GM12878 (cell line): ENCODE measurements around the gene KLF15. TPM values are rescaled to one million over a fixed set of nuclear protein-coding genes. Genes with fewer than 3 reads are reported as not detected.

Experiments
- ATAC-seq: fragments of 200-7000 bp; cut with Tn5 transposase; 3 replicates; pipeline ENCODE4 v1.9.1; 2020; ENCODE audit warnings: mild to moderate bottlenecking, moderate library complexity
- BruUV-seq: library from RNA; stranded (reverse); fragments of 400-500 nt; replicated peaks from 2 replicates; lab custom pipeline; 2021; lab: Mats Ljungman, UMichigan
- CTCF ChIA-PET: fragments of 300-600 bp; sonication (Branson Sonifier 250); formaldehyde crosslinking; extraction: SDS; loops from one replicate; lab custom pipeline; 2021; ENCODE audit warnings: inconsistent platforms; lab: Yijun Ruan, JAX
- POLR2A ChIA-PET: fragments of 350-600 bp; formaldehyde crosslinking; extraction: SDS; loops from one replicate; lab custom pipeline; 2021; ENCODE audit warnings: inconsistent platforms; lab: Charles Lee
- RAD21 ChIA-PET: fragments of 300-600 bp; sonication (Branson Sonifier 250); formaldehyde crosslinking; loops from one replicate; lab custom pipeline; 2023; ENCODE audit warnings: antibody characterized with exemption; ENCODE audit not compliant: unreplicated experiment; lab: Charles Lee
- SMC1A ChIA-PET: fragments of 300-600 bp; sonication (Branson Sonifier 250); formaldehyde crosslinking; loops from one replicate; lab custom pipeline; 2023; ENCODE audit not compliant: unreplicated experiment, uncharacterized antibody; lab: Charles Lee
- DNase-seq: peaks from one replicate; pipeline ENCODE4 v3.0.0-alpha.2; 2011; ENCODE audit warnings: low read depth, low spot score
- FAIRE-seq: peaks from 3 replicates; lab custom pipeline; 2011; peaks lifted over from hg19 to GRCh38; lab: Jason Lieb, UNC
- H2AFZ ChIP-seq: 2 replicates; pipeline ENCODE4 v1.6.0; 2011; ENCODE audit warnings: low read depth, low read length, control low read depth; ENCODE audit not compliant: control insufficient read depth
- H3K27ac ChIP-seq: 2 replicates; pipeline ENCODE4 v1.5.1; 2011; ENCODE audit warnings: control low read depth; ENCODE audit not compliant: control insufficient read depth, insufficient read depth
- H3K27me3 ChIP-seq, 2 experiments: replicated peaks in 1 of 2; 2 replicates each; pipeline versions ENCODE4 v1.6.0 to v1.6.1; 2011; ENCODE audit warnings: low read length in 1 of 2; ENCODE audit not compliant: control insufficient read depth in 2 of 2, insufficient read depth in 2 of 2
- H3K36me3 ChIP-seq, 2 experiments: 2 replicates each; pipeline ENCODE4 v1.5.1; 2011; ENCODE audit warnings: low read length in 1 of 2; ENCODE audit not compliant: control insufficient read depth in 2 of 2, insufficient read depth in 2 of 2
- H3K4me1 ChIP-seq: 2 replicates; pipeline ENCODE4 v1.6.1; 2011; ENCODE audit warnings: mild to moderate bottlenecking, low read length, moderate library complexity, mixed read lengths; ENCODE audit not compliant: control insufficient read depth, insufficient read depth
- H3K4me2 ChIP-seq: 2 replicates; pipeline ENCODE4 v1.6.0; 2011; ENCODE audit warnings: control low read depth; ENCODE audit not compliant: control insufficient read depth, insufficient read depth
- H3K4me3 ChIP-seq: fragments of 200-600 bp; sonication (generic); 2 replicates; pipeline ENCODE4 v1.5.1; 2016
- H3K79me2 ChIP-seq: 2 replicates; pipeline ENCODE4 v1.6.0; 2011; ENCODE audit warnings: low read length; ENCODE audit not compliant: control insufficient read depth, insufficient read depth
- H3K9ac ChIP-seq: 2 replicates; pipeline ENCODE4 v1.8.0; 2011; ENCODE audit warnings: low read length, control low read depth, mixed read lengths; ENCODE audit not compliant: control insufficient read depth, insufficient read depth
- H3K9me3 ChIP-seq: replicated peaks from 3 replicates; pipeline ENCODE4 v1.5.1; 2011; ENCODE audit warnings: mild to moderate bottlenecking, low read length; ENCODE audit not compliant: control insufficient read depth, insufficient read depth
- H4K20me1 ChIP-seq: 2 replicates; pipeline ENCODE4 v1.6.0; 2011; ENCODE audit not compliant: control insufficient read depth, insufficient read depth
- CHD1 ChIP-seq: IDR thresholded peaks from 2 replicates; pipeline ENCODE4 v1.6.1; 2012; ENCODE audit warnings: low read depth, low read length, improper control_type of control experiment
- CREM ChIP-seq: IDR thresholded peaks from 2 replicates; pipeline ENCODE4 v1.6.1; 2014; ENCODE audit warnings: antibody characterized with exemption, low read depth
- EP300 ChIP-seq, 2 experiments: fragments of 150-350 bp in 1 of 2; IDR thresholded peaks; 2 replicates each; pipeline ENCODE4 v1.6.1; 2011 to 2012; ENCODE audit warnings: low read depth in 2 of 2, low read length in 2 of 2, borderline replicate concordance in 1 of 2, improper control_type of control experiment in 1 of 2, inconsistent platforms in 1 of 2; ENCODE audit not compliant: control insufficient read depth in 1 of 2
- IKZF1 ChIP-seq: fragments of 450-650 bp; conservative IDR thresholded peaks from 2 replicates; pipeline ENCODE4 v1.6.1; 2017; ENCODE audit warnings: antibody characterized with exemption, mild to moderate bottlenecking
- IRF5 ChIP-seq: fragments of 450-650 bp; IDR thresholded peaks from 2 replicates; pipeline ENCODE4 v1.6.1; 2017; ENCODE audit warnings: borderline replicate concordance
- NFYB ChIP-seq: IDR thresholded peaks from 2 replicates; pipeline ENCODE4 v1.6.1; 2011; ENCODE audit warnings: low read depth, mild to moderate bottlenecking, low read length, improper control_type of control experiment, moderate library complexity; ENCODE audit not compliant: insufficient read depth
- PAX5 ChIP-seq: IDR thresholded peaks from 2 replicates; pipeline ENCODE4 v1.6.1; 2011; ENCODE audit warnings: low read depth, low read length, borderline replicate concordance
- PAX8 ChIP-seq: fragments of 450-650 bp; IDR thresholded peaks from 2 replicates; pipeline ENCODE4 v1.6.1; 2017; ENCODE audit warnings: mild to moderate bottlenecking, moderate library complexity
- PML ChIP-seq: IDR thresholded peaks from 2 replicates; pipeline ENCODE4 v1.6.1; 2012; ENCODE audit warnings: low read length, inconsistent platforms
- RELA ChIP-seq: fragments of 450-650 bp; IDR thresholded peaks from 2 replicates; pipeline ENCODE4 v1.8.0; 2014; ENCODE audit warnings: borderline replicate concordance; ENCODE audit not compliant: partially characterized antibody
- RFX5 ChIP-seq: IDR thresholded peaks from 2 replicates; pipeline ENCODE4 v1.6.1; 2011; ENCODE audit warnings: low read depth, low read length, improper control_type of control experiment
- SPI1 ChIP-seq: IDR thresholded peaks from 2 replicates; pipeline ENCODE4 v1.6.1; 2011; ENCODE audit warnings: low read depth, mild to moderate bottlenecking, low read length, moderate library complexity, borderline replicate concordance; ENCODE audit not compliant: insufficient read depth
- SRF ChIP-seq, 2 experiments: IDR thresholded peaks; 2 replicates each; pipeline ENCODE4 v1.6.1; 2011; ENCODE audit warnings: low read depth in 2 of 2, low read length in 2 of 2, mild to moderate bottlenecking in 1 of 2, moderate library complexity in 1 of 2
- SUZ12 ChIP-seq: fragments of 200-600 bp; sonication (generic); IDR thresholded peaks from one replicate; pipeline ENCODE4 v1.6.1; 2018; ENCODE audit warnings: antibody characterized with exemption, mild to moderate bottlenecking; ENCODE audit not compliant: unreplicated experiment
- TBL1XR1 ChIP-seq: IDR thresholded peaks from 2 replicates; pipeline ENCODE4 v1.6.1; 2012; ENCODE audit warnings: low read depth, low read length, improper control_type of control experiment
- WGBS: methylation state at CpG from one replicate; pipeline ENCODE4 v1.1.6; 2016; ENCODE audit warnings: low lambda C conversion rate; ENCODE audit not compliant: insufficient replicate concordance, insufficient coverage; ENCODE audit errors: missing lambda C conversion rate; 5-methylcytosine and 5-hydroxymethylcytosine counted together
- in situ Hi-C: fragments of 300-500 bp; cut with MboI; formaldehyde crosslinking; loops from 9 replicates; pipeline ENCODE4 v1.14.3; 2018; ENCODE audit warnings: mixed read lengths
- intact Hi-C: fragments of 100-400 bp; cut with micrococcal nuclease; formaldehyde crosslinking; loops from one replicate; pipeline ENCODE4 v1.14.2; 2022; ENCODE audit not compliant: unreplicated experiment
- polyA plus RNA-seq, 11 experiments: library from polyadenylated mRNA; depleted of rRNA in 4 of 11; unstranded in 6 of 11; stranded (reverse) in 5 of 11; fragments of >200 nt; fragmentation: Nextera tagmentation in 4 of 11; fragmentation: Illumina TruSeq in 1 of 11; extraction: Ambion mirVana in 4 of 11; extraction: Trizol in 1 of 11; gene quantifications; 1 replicate in 1 of 11; 2 replicates in 10 of 11; pipeline versions ENCODE4 v1.2.1 to v1.2.3, GENCODE V29; 2011 to 2016; ENCODE audit warnings: inconsistent platforms in 2 of 11, missing spikeins in 2 of 11, low read depth in 1 of 11
- total RNA-seq, 4 experiments: library from RNA; depleted of rRNA in 3 of 4; stranded (reverse); fragments of >200 nt in 3 of 4; fragmentation: Illumina TruSeq in 1 of 4; extraction: Trizol in 1 of 4; gene quantifications; 2 replicates each; pipeline versions ENCODE4 v1.2.1 to v1.2.3, GENCODE V29; 2013 to 2021

Gene KLF15
- total and polyA plus RNA-seq, 10 of the 15 experiments (the other 5 are each of a cell fraction or from before 2014, with no cell fraction given): 0.15 TPM; not detected in 9

- in situ Hi-C loops: loop anchor here (10.0 to 25.0 kb wide), 2 partner anchors 111 to 263 kb away; no protein-coding TSS in a partner anchor
- Histone ChIP-seq H3K27ac (no peak overlapping the region), H3K27me3 (no peaks in the 10 kb centered on the region; a peak in 1 of 4 replicates), H3K9me3 (peaks cover 3% of the 10 kb centered on the region; the same call in 1 of the 3 replicates), H2AFZ (no peak overlapping the region), H3K36me3 (no peaks in the 10 kb centered on the region), H3K4me1 (peaks cover 8% of the 10 kb centered on the region; the same call in 1 of the 2 replicates), H3K4me3 (no peak overlapping the region), H4K20me1 (no peaks in the 10 kb centered on the region), H3K79me2 (no peaks in the 10 kb centered on the region), H3K9ac (no peak overlapping the region), H3K4me2 (no peak overlapping the region)
- intact Hi-C loops: no loop called here
- 62% methylated on average over 10 of the region's 13 CpGs for WGBS
- ChIA-PET POLR2A (no interaction called here), RAD21 (no interaction called here), SMC1A (no interaction called here), CTCF (interaction anchor here (0.5 kb wide), 1 partner anchor 254 kb away, joined by 3 read pairs; no protein-coding TSS in a partner anchor)
- FAIRE-seq (no peak), ATAC-seq (no peak), DNase-seq (no peak)
- BruUV-seq: no TSS peak
- TF ChIP-seq PML: no peak
These were observed 40.6 kb upstream of the KLF15 start for GRCh38 chr3:126397610-126398422.

GRCh38 chr3:126396536-126396935 lies 39.3 kb upstream of the KLF15 start:
- no TSS peak for BruUV-seq
- intact Hi-C loops: no loop called here
- ATAC-seq (no peak), DNase-seq (no peak), FAIRE-seq (no peak)
- Histone ChIP-seq H3K27me3 (no peaks in the 10 kb centered on the region; a peak in 1 of 4 replicates), H3K4me2 (no peak overlapping the region), H3K4me1 (peaks cover 8% of the 10 kb centered on the region; the same call in 1 of the 2 replicates), H3K27ac (no peak overlapping the region), H4K20me1 (no peaks in the 10 kb centered on the region), H3K36me3 (no peaks in the 10 kb centered on the region), H3K79me2 (no peaks in the 10 kb centered on the region), H3K9me3 (peaks cover 3% of the 10 kb centered on the region; the same call in 1 of the 3 replicates), H3K4me3 (no peak overlapping the region), H2AFZ (no peak overlapping the region), H3K9ac (no peak overlapping the region)
- ChIA-PET SMC1A (interaction anchor here (0.8 kb wide), 1 partner anchor 34 kb away, joined by 3 read pairs; no protein-coding TSS in a partner anchor), RAD21 (interaction anchor here (1.1 kb wide), 1 partner anchor 80 kb away, joined by 3 read pairs; the partner anchor contains the start of gene ZXDC), POLR2A (no interaction called here), CTCF (no interaction called here)
- in situ Hi-C loops: loop anchor here (10.0 to 25.0 kb wide), 2 partner anchors 109 to 262 kb away; no protein-coding TSS in a partner anchor
- WGBS: 43% methylated on average over 5 of the region's 5 CpGs
- no peak for TF ChIP-seq CREM
- TF ChIP-seq RFX5: no peak
- TF ChIP-seq TBL1XR1: no peak
- no peak for TF ChIP-seq RELA
- TF ChIP-seq PAX5: no peak
- no peak for TF ChIP-seq PAX8
- TF ChIP-seq SPI1: no peak
- no peak for TF ChIP-seq IKZF1
- no peak for TF ChIP-seq IRF5
- no peak for TF ChIP-seq CHD1
- no peak for TF ChIP-seq SRF (IDR thresholded peaks at IDR 0.05; ENCODE audit: low read depth in 2 of 2, low read length in 2 of 2)
- no peak for TF ChIP-seq EP300 (IDR thresholded peaks at IDR 0.05; ENCODE audit: borderline replicate concordance in 1 of 2, control insufficient read depth in 1 of 2, low read depth in 2 of 2, low read length in 2 of 2)
- no peak for TF ChIP-seq NFYB
- no peak for TF ChIP-seq SUZ12
